SU-DHL-6 (cell line): ENCODE results near the gene AQP2.

ENCODE experiments used
- CTCF ChIP-seq: fragments of 200-600 bp; sonication (generic); IDR thresholded peaks from one replicate; pipeline ENCODE4 v1.5.1; 2017; ENCODE audit warnings: antibody characterized with exemption, mild to moderate bottlenecking, low read length, moderate library complexity; ENCODE audit not compliant: insufficient read depth, poor library complexity, severe bottlenecking
- EZH2phosphoT487 ChIP-seq: fragments of 200-600 bp; sonication (generic), shearing (Covaris generic); conservative IDR thresholded peaks from 2 replicates; pipeline ENCODE4 v1.6.1; 2018; ENCODE audit warnings: mild to moderate bottlenecking, antibody characterized with exemption, low read length, moderate library complexity, mixed read lengths

GRCh38 chr12:49954863-49955830 is 4.6 kb downstream of the AQP2 start:
- TF ChIP-seq CTCF (no peak), EZH2phosphoT487 (no peak)
